NB4 (cell line): ENCODE results near the gene GSDMA.

Source experiments
- MYC ChIP-seq: IDR thresholded peaks from 2 replicates; pipeline ENCODE4 v1.6.1; 2011; ENCODE audit warnings: low read depth, low read length
- POLR2A ChIP-seq: IDR thresholded peaks from 2 replicates; pipeline ENCODE4 v1.6.1; 2011; ENCODE audit warnings: mild to moderate bottlenecking; ENCODE audit not compliant: insufficient read length; ENCODE audit errors: extremely low read depth
- TF ChIP-seq, protein P1 (sequence below): IDR thresholded peaks from one replicate; pipeline ENCODE4 v1.5.1; 2012; ENCODE audit warnings: low read depth, low read length
- TF ChIP-seq, protein P2 (sequence below): IDR thresholded peaks from 2 replicates; pipeline ENCODE4 v1.6.1; 2011; ENCODE audit warnings: low read depth, low read length

DNA sequence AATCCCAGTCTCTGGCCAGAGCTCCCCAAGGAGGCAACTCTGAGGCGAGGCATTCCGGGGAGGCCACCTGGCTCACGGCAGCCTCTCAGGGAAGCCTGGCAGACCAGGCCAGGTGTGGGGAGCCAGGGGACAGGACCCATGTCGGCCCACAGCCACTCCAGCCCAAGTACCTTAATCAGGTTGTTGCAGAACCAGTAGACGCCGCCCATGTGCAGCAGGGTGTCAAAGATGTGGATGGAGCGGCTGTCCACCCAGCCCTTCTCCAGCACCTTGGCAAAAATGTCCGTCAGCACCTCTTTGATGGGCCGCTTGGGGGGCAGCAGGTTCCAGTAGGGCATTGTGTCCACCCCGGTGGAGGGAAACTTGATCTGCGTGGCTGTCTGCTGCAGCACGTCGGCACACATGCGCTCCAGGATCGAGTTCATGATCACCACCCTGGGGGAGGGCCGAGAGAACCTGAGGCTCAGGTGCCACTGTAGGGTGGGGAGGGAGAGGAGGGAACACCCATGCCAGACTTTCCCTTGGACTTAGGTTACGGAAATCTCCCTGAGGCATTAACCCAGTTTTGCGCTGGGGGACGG is 60.2 kb downstream of the GSDMA start:
- TF ChIP-seq, protein P1, sequence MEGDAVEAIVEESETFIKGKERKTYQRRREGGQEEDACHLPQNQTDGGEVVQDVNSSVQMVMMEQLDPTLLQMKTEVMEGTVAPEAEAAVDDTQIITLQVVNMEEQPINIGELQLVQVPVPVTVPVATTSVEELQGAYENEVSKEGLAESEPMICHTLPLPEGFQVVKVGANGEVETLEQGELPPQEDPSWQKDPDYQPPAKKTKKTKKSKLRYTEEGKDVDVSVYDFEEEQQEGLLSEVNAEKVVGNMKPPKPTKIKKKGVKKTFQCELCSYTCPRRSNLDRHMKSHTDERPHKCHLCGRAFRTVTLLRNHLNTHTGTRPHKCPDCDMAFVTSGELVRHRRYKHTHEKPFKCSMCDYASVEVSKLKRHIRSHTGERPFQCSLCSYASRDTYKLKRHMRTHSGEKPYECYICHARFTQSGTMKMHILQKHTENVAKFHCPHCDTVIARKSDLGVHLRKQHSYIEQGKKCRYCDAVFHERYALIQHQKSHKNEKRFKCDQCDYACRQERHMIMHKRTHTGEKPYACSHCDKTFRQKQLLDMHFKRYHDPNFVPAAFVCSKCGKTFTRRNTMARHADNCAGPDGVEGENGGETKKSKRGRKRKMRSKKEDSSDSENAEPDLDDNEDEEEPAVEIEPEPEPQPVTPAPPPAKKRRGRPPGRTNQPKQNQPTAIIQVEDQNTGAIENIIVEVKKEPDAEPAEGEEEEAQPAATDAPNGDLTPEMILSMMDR: no peak
- TF ChIP-seq POLR2A (no peak), MYC (no peak)
- TF ChIP-seq, protein P2, sequence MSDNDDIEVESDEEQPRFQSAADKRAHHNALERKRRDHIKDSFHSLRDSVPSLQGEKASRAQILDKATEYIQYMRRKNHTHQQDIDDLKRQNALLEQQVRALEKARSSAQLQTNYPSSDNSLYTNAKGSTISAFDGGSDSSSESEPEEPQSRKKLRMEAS: no peak
